ENCODE data around the gene PDZRN4. TPM values are rescaled to one million over a fixed set of nuclear protein-coding genes. Genes with fewer than 3 reads are reported as not detected.
A peak's percentile ranks its signal among the peaks of the same experiment; 100 is the strongest.
"Not testable (repeated sequence)": the region's sequence is repeated elsewhere in the genome, so short reads cannot be mapped to it uniquely, and the experiment has no call there.

PDZRN4 gene
- total RNA-seq, 1 donor from 2014 or later, result not detected

DNA sequence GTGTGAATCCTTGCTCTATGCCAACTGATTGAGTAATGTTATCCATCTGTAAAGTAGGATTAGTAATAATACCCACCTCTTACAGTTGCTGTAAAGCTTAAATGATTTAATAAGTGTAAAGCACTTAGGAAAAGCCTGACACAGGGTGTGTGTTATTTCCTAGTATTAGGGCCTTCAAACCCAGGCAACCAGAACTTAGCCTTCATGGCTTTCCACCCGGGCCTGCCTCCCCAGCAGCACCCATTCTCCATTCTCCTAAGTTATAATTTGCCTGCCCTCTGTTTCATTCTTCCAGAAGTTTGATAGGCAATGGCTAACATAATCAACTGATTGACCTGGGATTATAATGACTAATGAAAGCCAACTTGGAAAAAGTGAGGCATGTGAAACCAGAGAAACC is 20.4 kb upstream of the PDZRN4 start:
- FAIRE-seq (no peak), DNase-seq (ENCODE audit: low read depth) (no peak)
- no peak overlapping the region for H3K4me3 ChIP-seq (ENCODE audit: low read depth, low read length)
- H3K27me3 ChIP-seq (ENCODE audit: control insufficient read depth, insufficient read depth, low read length), result no peaks in the 10 kb centered on the region
- no peaks in the 10 kb centered on the region for H3K36me3 ChIP-seq (ENCODE audit: control insufficient read depth, insufficient read depth, low read length)
- TF ChIP-seq, protein P1, sequence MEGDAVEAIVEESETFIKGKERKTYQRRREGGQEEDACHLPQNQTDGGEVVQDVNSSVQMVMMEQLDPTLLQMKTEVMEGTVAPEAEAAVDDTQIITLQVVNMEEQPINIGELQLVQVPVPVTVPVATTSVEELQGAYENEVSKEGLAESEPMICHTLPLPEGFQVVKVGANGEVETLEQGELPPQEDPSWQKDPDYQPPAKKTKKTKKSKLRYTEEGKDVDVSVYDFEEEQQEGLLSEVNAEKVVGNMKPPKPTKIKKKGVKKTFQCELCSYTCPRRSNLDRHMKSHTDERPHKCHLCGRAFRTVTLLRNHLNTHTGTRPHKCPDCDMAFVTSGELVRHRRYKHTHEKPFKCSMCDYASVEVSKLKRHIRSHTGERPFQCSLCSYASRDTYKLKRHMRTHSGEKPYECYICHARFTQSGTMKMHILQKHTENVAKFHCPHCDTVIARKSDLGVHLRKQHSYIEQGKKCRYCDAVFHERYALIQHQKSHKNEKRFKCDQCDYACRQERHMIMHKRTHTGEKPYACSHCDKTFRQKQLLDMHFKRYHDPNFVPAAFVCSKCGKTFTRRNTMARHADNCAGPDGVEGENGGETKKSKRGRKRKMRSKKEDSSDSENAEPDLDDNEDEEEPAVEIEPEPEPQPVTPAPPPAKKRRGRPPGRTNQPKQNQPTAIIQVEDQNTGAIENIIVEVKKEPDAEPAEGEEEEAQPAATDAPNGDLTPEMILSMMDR (IDR thresholded peaks at IDR 0.05; ENCODE audit: insufficient read depth, low read length, severe bottlenecking), result no peak

DNA sequence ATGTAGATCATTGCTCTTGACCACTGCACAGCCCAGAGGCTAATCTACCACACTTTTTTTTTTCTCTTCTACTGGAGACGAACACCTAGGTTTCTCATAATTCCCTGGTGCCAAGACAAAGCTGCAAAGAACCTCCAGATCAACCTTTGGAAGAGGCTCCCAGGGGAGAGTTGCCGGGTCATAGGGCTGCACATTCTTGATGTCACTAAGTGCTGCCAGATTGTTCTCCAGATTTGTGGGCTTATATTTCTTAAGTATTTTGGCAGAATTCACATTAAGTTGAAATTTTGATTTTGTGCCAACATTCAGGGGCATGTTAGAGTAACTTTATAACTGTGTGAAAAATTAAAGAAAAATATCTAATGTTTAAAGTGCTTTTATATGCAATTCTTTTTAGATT is 13.5 kb upstream of the PDZRN4 start:
- FAIRE-seq, result no peak
- TF ChIP-seq, protein P1 (IDR thresholded peaks at IDR 0.05; ENCODE audit: insufficient read depth, low read length, severe bottlenecking), result no peak

DNA sequence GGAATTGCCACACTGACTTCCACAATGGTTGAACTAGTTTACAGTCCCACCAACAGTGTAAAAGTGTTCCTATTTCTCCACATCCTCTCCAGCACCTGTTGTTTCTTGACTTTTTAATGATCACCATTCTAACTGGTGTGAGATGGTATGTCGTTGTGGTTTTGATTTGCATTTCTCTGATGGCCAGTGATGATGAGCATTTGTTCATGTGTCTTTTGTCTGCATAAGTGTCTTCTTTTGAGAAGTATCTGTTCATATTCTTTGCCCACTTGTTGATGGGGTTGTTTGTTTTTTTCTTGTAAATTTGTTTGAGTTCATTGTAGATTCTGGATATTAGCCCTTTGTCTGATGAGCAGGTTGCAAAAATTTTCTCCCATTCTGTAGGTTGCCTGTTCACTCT is 8.6 kb upstream of the PDZRN4 start:
- not testable (repeated sequence) for H3K27me3 ChIP-seq (ENCODE audit: control insufficient read depth, insufficient read depth, low read length); FAIRE-seq; H3K4me3 ChIP-seq (ENCODE audit: low read depth, low read length); H3K36me3 ChIP-seq (ENCODE audit: control insufficient read depth, insufficient read depth, low read length); DNase-seq (ENCODE audit: low read depth)

More for the DNA sequence above, 13.5 kb upstream of the PDZRN4 start:
- Histone ChIP-seq H3K27me3 (ENCODE audit: control insufficient read depth, insufficient read depth, low read length) (no peaks in the 10 kb centered on the region), H3K36me3 (ENCODE audit: control insufficient read depth, insufficient read depth, low read length) (no peaks in the 10 kb centered on the region), H3K4me3 (ENCODE audit: low read depth, low read length) (no peak overlapping the region)
- DNase-seq (ENCODE audit: low read depth), result no peak

DNA sequence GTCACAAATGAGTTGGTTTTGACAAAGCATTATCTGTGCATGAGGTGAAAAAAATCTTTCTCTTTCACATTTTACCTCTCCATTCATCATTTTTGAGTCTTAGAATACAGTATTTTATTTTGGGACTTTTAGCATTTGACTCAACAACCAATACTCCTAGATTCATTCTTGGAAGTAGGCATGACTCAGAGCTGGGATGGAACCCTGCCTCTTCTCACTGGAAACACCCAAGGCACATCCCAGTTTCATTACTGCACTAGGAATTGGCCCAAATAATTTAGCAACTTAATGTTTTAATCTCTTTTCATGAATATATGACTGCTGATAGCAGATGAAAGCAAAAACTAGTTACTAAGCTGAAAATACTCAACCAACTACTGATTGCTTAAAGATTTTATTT is 3.3 kb upstream of the PDZRN4 start:
- DNase-seq (ENCODE audit: low read depth) (peak; percentile 21), FAIRE-seq (no peak)
- Histone ChIP-seq H3K36me3 (ENCODE audit: control insufficient read depth, insufficient read depth, low read length) (no peaks in the 10 kb centered on the region), H3K27me3 (ENCODE audit: control insufficient read depth, insufficient read depth, low read length) (peaks cover 24% of the 10 kb centered on the region), H3K4me3 (ENCODE audit: low read depth, low read length) (no peak overlapping the region)
- TF ChIP-seq, protein P1 (IDR thresholded peaks at IDR 0.05; ENCODE audit: insufficient read depth, low read length, severe bottlenecking), result no peak

DNA sequence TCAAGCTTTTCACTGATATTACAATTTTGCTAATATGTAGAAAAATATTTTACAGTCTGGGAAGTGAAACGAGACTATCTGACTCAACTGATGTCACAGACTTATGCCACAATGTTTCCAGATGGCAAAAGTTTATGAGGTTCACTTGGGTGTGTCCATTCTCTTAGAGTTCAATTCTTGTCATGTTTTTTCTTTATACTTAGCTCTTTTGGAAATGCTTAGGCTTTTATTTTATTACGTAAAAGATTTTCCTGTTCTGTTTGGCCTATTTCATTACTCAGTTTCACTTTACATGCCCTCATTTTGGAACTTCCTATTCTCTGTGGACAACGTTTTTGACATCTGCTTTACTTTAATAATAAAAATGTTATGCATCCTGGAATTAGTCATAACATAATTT is 2.1 kb upstream of the PDZRN4 start:
- FAIRE-seq (no peak), DNase-seq (ENCODE audit: low read depth) (no peak)
- Histone ChIP-seq H3K36me3 (ENCODE audit: control insufficient read depth, insufficient read depth, low read length) (no peaks in the 10 kb centered on the region), H3K27me3 (ENCODE audit: control insufficient read depth, insufficient read depth, low read length) (peaks cover 25% of the 10 kb centered on the region), H3K4me3 (ENCODE audit: low read depth, low read length) (no peak overlapping the region)
- TF ChIP-seq, protein P1 (IDR thresholded peaks at IDR 0.05; ENCODE audit: insufficient read depth, low read length, severe bottlenecking), result no peak

DNA sequence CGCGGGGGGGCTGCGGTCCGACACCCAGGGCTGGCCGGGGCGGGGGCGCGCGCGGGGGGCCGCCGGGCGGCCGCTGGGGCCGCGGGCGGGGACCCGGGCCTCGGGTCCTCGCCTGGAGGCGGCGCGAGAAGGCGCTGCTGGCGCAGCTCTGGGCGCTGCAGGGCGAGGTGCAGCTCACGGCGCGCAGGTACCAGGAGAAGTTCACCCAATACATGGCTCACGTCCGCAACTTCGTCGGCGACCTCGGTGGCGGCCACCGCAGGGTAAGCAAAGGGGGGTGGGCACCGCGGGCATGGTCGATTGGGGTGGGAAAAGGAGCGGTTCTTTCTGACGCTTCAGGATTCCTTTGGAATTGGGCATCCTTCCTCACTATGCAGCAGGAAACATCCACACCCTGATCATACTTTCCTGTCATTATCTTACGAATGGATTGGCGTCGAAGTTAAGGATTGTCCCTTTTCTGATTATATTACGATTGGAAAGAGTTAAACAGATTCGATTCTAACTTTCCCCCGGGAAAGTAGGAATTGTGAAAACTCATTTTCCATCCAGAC is 798 bp downstream of the PDZRN4 start:
- DNase-seq (ENCODE audit: low read depth), result no peak
- no peaks in the 10 kb centered on the region for H3K36me3 ChIP-seq (ENCODE audit: control insufficient read depth, insufficient read depth, low read length)
- TF ChIP-seq, protein P1 (IDR thresholded peaks at IDR 0.05; ENCODE audit: insufficient read depth, low read length, severe bottlenecking), result no peak
- peaks cover 28% of the 10 kb centered on the region for H3K27me3 ChIP-seq (ENCODE audit: control insufficient read depth, insufficient read depth, low read length)
- FAIRE-seq, result no peak
- H3K4me3 ChIP-seq (ENCODE audit: low read depth, low read length), result no peak overlapping the region
